Stimulated activated CD8-positive, alpha-beta memory T cell treated with anti-CD3 and anti-CD28 coated beads, Interleukin-2, amount 100 ng/mL, for 1 hour (primary cell): ENCODE data around the gene KRTAP9-6.
"Not testable (repeated sequence)": the region's sequence is repeated elsewhere in the genome, so short reads cannot be mapped to it uniquely, and the experiment has no call there.

Experiments
- DNase-seq, 2 donors: peaks; one replicate each; pipeline ENCODE4 v3.0.0-alpha.2; 2020; ENCODE audit warnings: low read depth in 2 of 2

Gene KRTAP9-6, protein sequence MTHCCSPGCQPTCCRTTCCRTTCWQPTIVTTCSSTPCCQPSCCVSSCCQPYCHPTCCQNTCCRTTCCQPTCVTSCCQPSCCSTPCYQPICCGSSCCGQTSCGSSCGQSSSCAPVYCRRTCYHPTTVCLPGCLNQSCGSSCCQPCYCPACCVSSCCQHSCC

GRCh38 chr17:41265078-41265477, at the start of gene KRTAP9-6:
Gene KRTAP9-6, plus strand, starts transcription at chr17:41265378. Its CDS starts 0 bp downstream, at chr17:41265378.
- no peak for DNase-seq

GRCh38 chr17:41215681-41216080, 49.5 kb upstream of the KRTAP9-6 start:
- no peak for DNase-seq

DNA sequence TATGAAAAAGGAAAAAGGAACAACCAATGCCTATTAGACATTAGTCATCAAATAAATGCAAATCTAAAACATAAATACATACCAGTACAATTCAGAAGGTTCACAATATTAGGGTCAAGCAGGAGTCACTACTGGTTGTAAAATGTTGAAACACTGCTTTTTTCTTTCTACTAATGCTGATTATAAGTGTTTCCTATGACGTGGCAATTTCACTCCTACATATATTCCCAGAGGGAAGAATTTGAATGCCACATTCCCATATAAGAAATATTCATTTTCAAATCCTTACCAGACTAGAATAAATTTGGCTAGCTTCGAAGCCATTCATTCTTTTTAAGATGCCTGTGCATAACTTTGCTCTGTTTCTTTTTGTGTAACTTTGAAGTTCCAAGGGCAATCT, 41.4 kb upstream of the KRTAP9-6 start:
- no peak for DNase-seq

- no peak for DNase-seq
Observed at GRCh38 chr17:41226051-41226450, 39.1 kb upstream of the KRTAP9-6 start.

- not testable (repeated sequence) for DNase-seq
Observed at GRCh38 chr17:41226598-41227095, 38.5 kb upstream of the KRTAP9-6 start, which contains the start of gene KRTAP9-2. Gene KRTAP9-2, plus strand, starts transcription at chr17:41226648. Its CDS starts 7 bp downstream, at chr17:41226655.

- no peak for DNase-seq
Observed at GRCh38 chr17:41230094-41230493, 35.1 kb upstream of the KRTAP9-6 start.

- DNase-seq, result no peak
Observed at GRCh38 chr17:41231731-41232130, 33.4 kb upstream of the KRTAP9-6 start.

- not testable (repeated sequence) for DNase-seq
Observed at GRCh38 chr17:41232399-41233105, 32.6 kb upstream of the KRTAP9-6 start, which contains the start of gene KRTAP9-3. Gene KRTAP9-3, plus strand, starts transcription at chr17:41232449. Its CDS starts 53 bp downstream, at chr17:41232502.

GRCh38 chr17:41237116-41237515, 28.1 kb upstream of the KRTAP9-6 start:
- DNase-seq, result not testable (repeated sequence)

DNA sequence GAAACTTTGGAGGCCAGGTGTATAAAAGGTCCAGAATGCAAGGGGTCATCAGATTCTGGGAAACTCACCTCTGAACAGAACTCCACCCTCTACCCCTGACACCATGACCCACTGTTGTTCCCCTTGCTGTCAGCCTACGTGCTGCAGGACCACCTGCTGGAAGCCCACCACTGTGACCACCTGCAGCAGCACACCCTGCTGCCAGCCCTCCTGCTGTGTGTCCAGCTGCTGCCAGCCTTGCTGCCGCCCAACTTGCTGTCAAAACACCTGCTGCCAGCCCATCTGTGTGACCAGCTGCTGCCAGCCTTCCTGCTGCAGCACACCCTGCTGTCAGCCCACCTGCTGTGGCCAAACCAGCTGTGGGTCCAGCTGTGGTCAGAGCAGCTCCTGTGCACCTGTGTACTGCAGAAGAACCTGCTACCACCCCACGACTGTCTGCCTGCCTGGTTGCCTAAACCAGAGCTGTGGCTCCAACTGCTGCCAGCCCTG, 27.2 kb upstream of the KRTAP9-6 start, which contains the start of gene KRTAP9-8:
Gene KRTAP9-8 (plus strand): TSS at position 51 of the 489 bp plus-strand sequence. CDS start 53 bp downstream, at position 104.
- DNase-seq, result not testable (repeated sequence)

GRCh38 chr17:41246995-41247787, 18.0 kb upstream of the KRTAP9-6 start:
- DNase-seq, result not testable (repeated sequence)

DNA sequence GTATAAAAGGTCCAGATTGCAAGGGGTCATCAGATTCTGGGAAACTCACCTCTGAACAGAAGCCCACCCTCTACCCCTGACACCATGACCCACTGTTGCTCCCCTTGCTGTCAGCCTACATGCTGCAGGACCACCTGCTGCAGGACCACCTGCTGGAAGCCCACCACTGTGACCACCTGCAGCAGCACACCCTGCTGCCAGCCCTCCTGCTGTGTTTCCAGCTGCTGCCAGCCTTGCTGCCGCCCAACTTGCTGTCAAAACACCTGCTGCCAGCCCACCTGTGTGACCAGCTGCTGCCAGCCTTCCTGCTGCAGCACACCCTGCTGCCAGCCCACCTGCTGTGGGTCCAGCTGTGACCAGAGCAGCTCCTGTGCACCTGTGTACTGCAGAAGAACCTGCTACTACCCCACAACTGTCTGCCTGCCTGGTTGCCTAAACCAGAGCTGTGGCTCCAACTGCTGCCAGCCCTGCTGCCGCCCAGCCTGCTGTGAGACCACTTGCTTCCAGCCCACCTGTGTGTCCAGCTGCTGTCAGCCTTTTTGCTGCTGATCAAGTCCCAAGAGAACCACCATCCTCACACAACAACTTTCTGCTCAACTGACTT, 15.4 kb upstream of the KRTAP9-6 start, which contains the start of gene KRTAP9-4:
Gene KRTAP9-4 (plus strand): TSS at position 51 of the 604 bp plus-strand sequence. CDS start 34 bp downstream, at position 85.
- DNase-seq, result not testable (repeated sequence)

GRCh38 chr17:41251261-41251660, 13.9 kb upstream of the KRTAP9-6 start:
- DNase-seq, result no peak

- DNase-seq, result no peak
Observed at GRCh38 chr17:41254861-41255260, 10.3 kb upstream of the KRTAP9-6 start.

DNA sequence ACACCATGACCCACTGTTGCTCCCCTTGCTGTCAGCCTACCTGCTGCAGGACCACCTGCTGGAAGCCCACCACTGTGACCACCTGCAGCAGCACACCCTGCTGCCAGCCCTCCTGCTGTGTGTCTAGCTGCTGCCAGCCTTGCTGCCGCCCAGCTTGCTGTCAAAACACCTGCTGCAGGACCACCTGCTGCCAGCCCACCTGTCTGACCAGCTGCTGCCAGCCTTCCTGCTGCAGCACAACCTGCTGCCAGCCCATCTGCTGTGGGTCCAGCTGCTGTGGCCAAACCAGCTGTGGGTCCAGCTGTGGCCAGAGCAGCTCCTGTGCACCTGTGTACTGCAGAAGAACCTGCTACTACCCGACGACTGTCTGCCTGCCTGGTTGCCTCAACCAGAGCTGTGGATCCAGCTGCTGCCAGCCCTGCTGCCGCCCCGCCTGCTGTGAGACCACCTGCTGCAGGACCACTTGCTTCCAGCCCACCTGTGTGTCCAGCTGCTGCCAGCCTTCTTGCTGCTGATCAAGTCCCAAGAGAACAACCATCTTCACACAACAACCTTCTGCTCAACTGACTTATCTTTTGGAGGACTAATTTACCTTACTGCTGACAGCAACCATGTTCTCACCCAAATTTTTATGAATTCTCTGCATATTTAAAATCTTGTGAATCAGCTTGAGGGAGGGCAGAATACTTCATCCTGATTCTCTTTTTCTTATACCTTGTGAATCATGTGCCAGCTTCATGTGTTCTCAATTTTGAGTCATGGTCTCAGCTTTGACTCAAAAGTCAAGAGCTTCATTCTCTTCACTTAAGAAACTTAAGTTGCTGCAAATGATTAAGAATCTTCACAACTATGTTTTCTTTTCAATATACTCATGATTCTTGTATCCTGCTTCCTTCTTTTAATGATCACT, 9.5 kb upstream of the KRTAP9-6 start, which contains the start of gene KRTAP9-9:
Gene KRTAP9-9 (plus strand): TSS at position 4 of the 910 bp plus-strand sequence.
- not testable (repeated sequence) for DNase-seq

GRCh38 chr17:41256291-41256685, 8.9 kb upstream of the KRTAP9-6 start:
- DNase-seq, result no peak

DNA sequence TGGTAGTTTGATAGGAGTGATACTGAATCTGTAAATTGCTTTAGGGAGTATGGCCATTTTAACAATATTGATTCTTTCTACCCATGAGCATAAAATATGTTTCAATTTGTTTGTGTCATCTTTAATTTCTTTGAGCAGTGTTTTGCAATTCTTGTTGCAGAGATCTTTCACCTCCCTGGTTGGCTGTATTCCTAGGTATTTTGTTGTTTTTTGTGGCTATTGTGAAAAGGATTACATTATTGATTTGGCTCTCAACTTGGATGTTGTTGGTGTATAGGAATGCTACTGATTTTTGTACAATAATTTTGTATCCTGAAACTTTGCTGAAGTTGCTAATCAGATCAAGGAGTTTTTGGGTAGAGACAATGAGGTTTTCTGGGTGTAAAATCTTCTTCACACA, 6.8 kb upstream of the KRTAP9-6 start:
- no peak for DNase-seq

GRCh38 chr17:41263212-41263611, 2.0 kb upstream of the KRTAP9-6 start:
- DNase-seq, result no peak

- DNase-seq, result no peak
Observed at GRCh38 chr17:41264599-41264998, 579 bp upstream of the KRTAP9-6 start.

DNA sequence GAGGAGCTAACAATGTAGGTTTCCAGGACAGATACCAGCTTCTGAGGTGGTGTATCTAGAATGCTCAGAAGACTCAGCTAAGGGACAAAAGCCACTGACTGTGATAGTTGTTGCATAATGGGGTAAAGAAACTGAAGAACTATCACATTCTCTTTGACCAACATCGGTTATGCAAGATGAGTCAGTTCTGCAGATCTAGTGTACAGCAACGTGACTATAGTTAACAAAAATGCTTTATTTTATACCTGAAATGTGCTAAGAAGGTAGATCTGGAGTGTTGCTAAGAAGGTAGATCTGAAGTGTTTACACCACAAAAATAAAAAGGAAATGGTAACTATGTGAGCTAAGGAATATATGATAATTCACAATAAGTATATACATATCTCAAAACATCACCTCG, 2.5 kb downstream of the KRTAP9-6 start:
- no peak for DNase-seq
